K562 (cell line): Measurements from ENCODE around the gene ITPRIP. TPM values are rescaled to one million over a fixed set of nuclear protein-coding genes. Genes with fewer than 3 reads are reported as not detected.

Experiments used
- ARID1B ChIP-seq: fragments of 450-650 bp; IDR thresholded peaks from 2 replicates; pipeline ENCODE4 v1.6.1; 2016; ENCODE audit warnings: antibody characterized with exemption, mild to moderate bottlenecking, inconsistent platforms
- ATF7 ChIP-seq: fragments of 450-650 bp; IDR thresholded peaks from 2 replicates; pipeline ENCODE4 v1.7.1; 2014; ENCODE audit warnings: mild to moderate bottlenecking, moderate library complexity
- CCAR2 ChIP-seq: fragments of 200-400 bp; formaldehyde crosslinking; IDR thresholded peaks from 2 replicates; pipeline ENCODE4 v1.6.1; 2017; ENCODE audit warnings: mild to moderate bottlenecking, low read depth, low read length
- CEBPB ChIP-seq: fragments of 450-650 bp; IDR thresholded peaks from 2 replicates; pipeline ENCODE4 v1.6.1; 2016; ENCODE audit warnings: missing genetic modification characterization, missing compliant biosample characterization
- CHAMP1 ChIP-seq: fragments of 450-650 bp; IDR thresholded peaks from 2 replicates; pipeline ENCODE4 v1.6.1; 2016; ENCODE audit warnings: mild to moderate bottlenecking
- ESRRB ChIP-seq: fragments of 250-450 bp; sonication (Bioruptor Pico); IDR thresholded peaks from 2 replicates; pipeline ENCODE4 v1.5.0; 2020; ENCODE audit warnings: mild to moderate bottlenecking, moderate library complexity, borderline replicate concordance
- FOSL1 ChIP-seq: fragments of 200-800 bp; sonication (Bioruptor generic); conservative IDR thresholded peaks from 2 replicates; pipeline ENCODE4 v1.6.1; 2016; ENCODE audit warnings: missing genetic modification characterization, missing compliant biosample characterization
- IRF9 ChIP-seq: fragments of 450-650 bp; IDR thresholded peaks from 2 replicates; pipeline ENCODE4 v1.6.1; 2016; ENCODE audit warnings: missing biosample characterization, missing genetic modification characterization
- L3MBTL2 ChIP-seq: fragments of 450-650 bp; IDR thresholded peaks from 2 replicates; pipeline ENCODE4 v1.6.1; 2016; ENCODE audit warnings: mild to moderate bottlenecking, moderate library complexity
- MCM3 ChIP-seq: fragments of 450-650 bp; IDR thresholded peaks from 2 replicates; pipeline ENCODE4 v1.6.1; 2016
- NR3C1 ChIP-seq: sonication (generic); formaldehyde crosslinking; IDR thresholded peaks from 2 replicates; pipeline ENCODE4 v1.8.1; 2022; ENCODE audit warnings: missing genetic modification reagents
- PATZ1 ChIP-seq: fragments of 250-450 bp; sonication (Bioruptor Pico); IDR thresholded peaks from 2 replicates; pipeline ENCODE4 v1.5.0; 2020; ENCODE audit warnings: mild to moderate bottlenecking, borderline replicate concordance
- POLR2G ChIP-seq: fragments of 200-400 bp; formaldehyde crosslinking; IDR thresholded peaks from 2 replicates; pipeline ENCODE4 v1.6.1; 2017; ENCODE audit warnings: low read depth, mild to moderate bottlenecking, antibody characterized with exemption, low read length, moderate library complexity
- RBFOX2 ChIP-seq: fragments of 200-400 bp; formaldehyde crosslinking; IDR thresholded peaks from 2 replicates; pipeline ENCODE4 v1.6.1; 2017; ENCODE audit warnings: low read depth, mild to moderate bottlenecking, low read length, moderate library complexity
- RBM17 ChIP-seq: fragments of 200-400 bp; formaldehyde crosslinking; IDR thresholded peaks from 2 replicates; pipeline ENCODE4 v1.6.1; 2017; ENCODE audit warnings: low read depth, mild to moderate bottlenecking, low read length, borderline replicate concordance
- STAG1 ChIP-seq: sonication (generic); formaldehyde crosslinking; IDR thresholded peaks from 2 replicates; pipeline ENCODE4 v1.5.0; 2020; ENCODE audit warnings: missing genetic modification reagents, borderline replicate concordance
- ZBTB1 ChIP-seq: sonication (generic); formaldehyde crosslinking; IDR thresholded peaks from 2 replicates; pipeline ENCODE4 v1.8.1; 2023; ENCODE audit warnings: missing genetic modification reagents, low read depth, mild to moderate bottlenecking, borderline replicate concordance
- ZFP36 ChIP-seq: fragments of 150-350 bp; IDR thresholded peaks from 2 replicates; pipeline ENCODE4 v1.6.1; 2018; ENCODE audit warnings: low read length, low read depth; ENCODE audit not compliant: partially characterized antibody
- ZNF253 ChIP-seq: fragments of 250-450 bp; sonication (Bioruptor Pico); conservative IDR thresholded peaks from 2 replicates; pipeline ENCODE4 v1.6.1; 2021; ENCODE audit warnings: mild to moderate bottlenecking
- ZNF699 ChIP-seq: fragments of 250-450 bp; sonication (Bioruptor Pico); IDR thresholded peaks from 2 replicates; pipeline ENCODE4 v1.8.0; 2021; ENCODE audit warnings: mild to moderate bottlenecking, moderate library complexity; ENCODE audit not compliant: insufficient replicate concordance
- ZNF707 ChIP-seq: fragments of 250-450 bp; sonication (Bioruptor Pico); conservative IDR thresholded peaks from 2 replicates; pipeline ENCODE4 v1.8.0; 2022; ENCODE audit warnings: inconsistent platforms, mild to moderate bottlenecking, moderate library complexity
- ZNF778 ChIP-seq: fragments of 450-650 bp; formaldehyde crosslinking; IDR thresholded peaks from 2 replicates; pipeline ENCODE4 v1.4.0; 2020; ENCODE audit warnings: mild to moderate bottlenecking, moderate library complexity
- polyA plus RNA-seq, 8 experiments: library from polyadenylated mRNA; depleted of rRNA in 4 of 8; stranded (reverse) in 5 of 8; unstranded in 3 of 8; fragments of >200 nt; fragmentation: Nextera tagmentation in 2 of 8; fragmentation: Illumina TruSeq in 1 of 8; extraction: Ambion mirVana in 2 of 8; extraction: Trizol in 1 of 8; gene quantifications; 2 replicates each; pipeline versions ENCODE4 v1.2.1 to v1.2.3, GENCODE V29; 2011 to 2014; ENCODE audit warnings: inconsistent platforms in 1 of 8, missing spikeins in 1 of 8
- total RNA-seq, 7 experiments: library from RNA; depleted of rRNA in 6 of 7; stranded (reverse); fragments of >200 nt in 6 of 7; fragmentation: Illumina TruSeq in 2 of 7; extraction: Trizol in 2 of 7; gene quantifications; 2 replicates each; pipeline versions ENCODE4 v1.2.1 to v1.2.3, GENCODE V29; 2011 to 2021; ENCODE audit warnings: low replicate concordance in 1 of 7
- TF ChIP-seq, protein P1 (sequence below): fragments of 450-650 bp; formaldehyde crosslinking; IDR thresholded peaks from 2 replicates; pipeline ENCODE4 v1.4.0; 2022; ENCODE audit warnings: mild to moderate bottlenecking, moderate library complexity

The ITPRIP gene
- total and polyA plus RNA-seq, 9 of the 15 experiments (the other 6 are each of a cell fraction or from before 2014, with no cell fraction given): 4.4 to 28.5 (median 10.9) TPM

DNA sequence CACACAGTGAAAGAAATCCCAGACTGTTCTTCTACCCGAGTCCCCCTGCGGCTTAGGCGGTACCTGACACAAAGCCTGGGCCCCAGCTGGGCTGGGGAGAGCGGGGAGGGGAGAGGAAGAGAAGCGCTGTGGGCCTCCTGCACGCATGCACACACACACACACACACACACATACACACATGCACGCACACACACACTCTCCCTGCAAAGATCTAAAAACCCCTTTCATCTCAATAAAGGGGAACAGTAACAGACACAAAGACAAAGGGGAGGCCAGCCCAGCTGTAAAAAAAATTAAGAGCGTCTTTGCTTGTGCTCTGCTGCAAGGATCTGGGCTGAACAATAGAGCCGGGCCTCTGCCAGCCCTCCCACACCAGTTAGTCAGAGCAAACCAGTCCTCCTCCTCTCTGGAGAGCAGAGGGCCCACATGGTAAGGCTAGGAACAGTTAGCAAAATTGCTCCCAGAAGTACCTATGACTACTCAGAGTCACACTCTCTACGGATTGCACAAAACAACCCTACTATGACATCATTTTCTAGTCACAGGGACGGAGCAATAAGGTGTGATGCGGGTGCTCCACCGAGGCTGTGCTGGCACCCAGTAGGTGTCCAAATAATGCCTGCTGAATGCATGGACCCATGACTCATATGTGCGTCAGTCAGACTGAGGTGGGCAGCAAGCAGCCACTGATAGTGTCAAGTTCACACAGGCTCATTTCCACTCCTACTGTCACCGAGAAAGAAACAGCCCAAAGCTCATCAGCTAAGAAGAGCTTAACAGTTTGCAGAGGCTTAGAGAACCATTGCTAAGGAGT lies 9.2 kb downstream of the ITPRIP start (continued):
- TF ChIP-seq IRF9 (no peak), PATZ1 (no peak), MCM3 (no peak), ATF7 (peak; percentile 91), L3MBTL2 (0 out of 2 replicates have a peak, but pooled peaks have one; percentile 18), ARID1B (peak; percentile 45; the same call in 1 of the 2 replicates), ESRRB (CRISPR knock-in tag) (no peak), CHAMP1 (no peak), ZBTB1 (no peak), ZNF707 (CRISPR knock-in tag) (no peak), FOSL1 (tag) (peak; percentile 86), NR3C1 (no peak), STAG1 (CRISPR knock-in tag) (no peak), POLR2G (0 out of 2 replicates have a peak, but pooled peaks have one; percentile 20), ZFP36 (no peak), ZNF699 (CRISPR knock-in tag) (no peak), ZNF778 (no peak), CCAR2 (no peak), RBFOX2 (peak; percentile 52), RBM17 (no peak), CEBPB (peak; percentile 67), ZNF253 (no peak)
- TF ChIP-seq, protein P1, sequence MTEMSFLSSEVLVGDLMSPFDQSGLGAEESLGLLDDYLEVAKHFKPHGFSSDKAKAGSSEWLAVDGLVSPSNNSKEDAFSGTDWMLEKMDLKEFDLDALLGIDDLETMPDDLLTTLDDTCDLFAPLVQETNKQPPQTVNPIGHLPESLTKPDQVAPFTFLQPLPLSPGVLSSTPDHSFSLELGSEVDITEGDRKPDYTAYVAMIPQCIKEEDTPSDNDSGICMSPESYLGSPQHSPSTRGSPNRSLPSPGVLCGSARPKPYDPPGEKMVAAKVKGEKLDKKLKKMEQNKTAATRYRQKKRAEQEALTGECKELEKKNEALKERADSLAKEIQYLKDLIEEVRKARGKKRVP (CRISPR knock-in tag): 0 out of 2 replicates have a peak, but pooled peaks have one; percentile 27
